ENCODE data around the gene NAMPT.

NAMPT gene

GRCh38 chr7:106265133-106265532 lies 19.6 kb downstream of the NAMPT start:
- no peak overlapping the region for H3K4me2 ChIP-seq (ENCODE audit: low read depth, low read length, poor library complexity, severe bottlenecking)
- no peaks in the 10 kb centered on the region for H3K79me2 ChIP-seq (ENCODE audit: insufficient read depth, low read length)
- no peak overlapping the region for H3K9ac ChIP-seq (ENCODE audit: low read depth, low read length, poor library complexity, severe bottlenecking)
- H4K20me1 ChIP-seq (ENCODE audit: insufficient read depth, low read length, poor library complexity, severe bottlenecking) = no peaks in the 10 kb centered on the region
- no peaks in the 10 kb centered on the region for H3K27me3 ChIP-seq (ENCODE audit: insufficient read depth, low read length, poor library complexity, severe bottlenecking)
- H3F3A ChIP-seq (ENCODE audit: low read depth) = no peaks in the 10 kb centered on the region
- H3K36me3 ChIP-seq (ENCODE audit: insufficient read depth, low read length) = peaks cover 79% of the 10 kb centered on the region
- no peak overlapping the region for H3K4me3 ChIP-seq (ENCODE audit: low read length, poor library complexity, severe bottlenecking)
- TF ChIP-seq EZH2phosphoT487 (IDR thresholded peaks at IDR 0.05; ENCODE audit: borderline replicate concordance) (no peak), CTCF (conservative IDR thresholded peaks at IDR 0.05; ENCODE audit: low read length) (no peak)
- no peaks in the 10 kb centered on the region for H3K9me3 ChIP-seq (ENCODE audit: insufficient read depth, low read depth, low read length)
- H3K4me1 ChIP-seq (ENCODE audit: insufficient read depth, low read length, poor library complexity, severe bottlenecking) = peaks cover 7% of the 10 kb centered on the region
- no peaks in the 10 kb centered on the region for H3K9me2 ChIP-seq (replicated peaks; ENCODE audit: low read depth, low read length)
- no peak overlapping the region for H2AFZ ChIP-seq (ENCODE audit: low read length)

GRCh38 chr7:106262221-106262881 lies 22.4 kb downstream of the NAMPT start:
- Histone ChIP-seq H3F3A (ENCODE audit: low read depth) (no peaks in the 10 kb centered on the region), H3K9me2 (replicated peaks; ENCODE audit: low read depth, low read length) (no peaks in the 10 kb centered on the region), H4K20me1 (ENCODE audit: insufficient read depth, low read length, poor library complexity, severe bottlenecking) (peaks cover 3% of the 10 kb centered on the region), H3K4me3 (ENCODE audit: low read length, poor library complexity, severe bottlenecking) (no peak overlapping the region), H3K4me2 (ENCODE audit: low read depth, low read length, poor library complexity, severe bottlenecking) (no peak overlapping the region), H3K4me1 (ENCODE audit: insufficient read depth, low read length, poor library complexity, severe bottlenecking) (peaks cover 10% of the 10 kb centered on the region), H3K36me3 (ENCODE audit: insufficient read depth, low read length) (peaks cover 64% of the 10 kb centered on the region), H3K27me3 (ENCODE audit: insufficient read depth, low read length, poor library complexity, severe bottlenecking) (no peaks in the 10 kb centered on the region), H3K9ac (ENCODE audit: low read depth, low read length, poor library complexity, severe bottlenecking) (no peak overlapping the region), H2AFZ (ENCODE audit: low read length) (no peak overlapping the region), H3K79me2 (ENCODE audit: insufficient read depth, low read length) (no peaks in the 10 kb centered on the region), H3K9me3 (ENCODE audit: insufficient read depth, low read depth, low read length) (no peaks in the 10 kb centered on the region)
- TF ChIP-seq CTCF (conservative IDR thresholded peaks at IDR 0.05; ENCODE audit: low read length) = no peak
- no peak for TF ChIP-seq EZH2phosphoT487 (IDR thresholded peaks at IDR 0.05; ENCODE audit: borderline replicate concordance)

GRCh38 chr7:106260136-106260561 lies 24.6 kb downstream of the NAMPT start:
- H4K20me1 ChIP-seq (ENCODE audit: insufficient read depth, low read length, poor library complexity, severe bottlenecking) = peaks cover 3% of the 10 kb centered on the region
- no peaks in the 10 kb centered on the region for H3K79me2 ChIP-seq (ENCODE audit: insufficient read depth, low read length)
- peaks cover 43% of the 10 kb centered on the region; the same call in 1 of the 2 replicates for H3K36me3 ChIP-seq (ENCODE audit: insufficient read depth, low read length)
- TF ChIP-seq CTCF (conservative IDR thresholded peaks at IDR 0.05; ENCODE audit: low read length) = no peak
- TF ChIP-seq EZH2phosphoT487 (IDR thresholded peaks at IDR 0.05; ENCODE audit: borderline replicate concordance) = no peak
- no peak overlapping the region for H3K4me3 ChIP-seq (ENCODE audit: low read length, poor library complexity, severe bottlenecking)
- no peaks in the 10 kb centered on the region for H3K27me3 ChIP-seq (ENCODE audit: insufficient read depth, low read length, poor library complexity, severe bottlenecking)
- no peak overlapping the region for H2AFZ ChIP-seq (ENCODE audit: low read length)
- no peak overlapping the region for H3K9ac ChIP-seq (ENCODE audit: low read depth, low read length, poor library complexity, severe bottlenecking)
- H3K4me2 ChIP-seq (ENCODE audit: low read depth, low read length, poor library complexity, severe bottlenecking) = peak overlapping the region; percentile 3
- H3K4me1 ChIP-seq (ENCODE audit: insufficient read depth, low read length, poor library complexity, severe bottlenecking) = peaks cover 10% of the 10 kb centered on the region
- no peaks in the 10 kb centered on the region for H3F3A ChIP-seq (ENCODE audit: low read depth)
- no peaks in the 10 kb centered on the region for H3K9me3 ChIP-seq (ENCODE audit: insufficient read depth, low read depth, low read length)
- no peaks in the 10 kb centered on the region for H3K9me2 ChIP-seq (replicated peaks; ENCODE audit: low read depth, low read length)
